Measurements from ENCODE around the gene RDX.

The RDX gene

GRCh38 chr11:110338684-110339083 lies 42.3 kb upstream of the RDX start:
- DNase-seq: no peak
- no peak overlapping the region for H2BK5ac ChIP-seq (ENCODE audit: low read depth, low read length, poor library complexity, severe bottlenecking)
- no peak overlapping the region for H3K4me3 ChIP-seq (ENCODE audit: insufficient read depth in 1 of 2, low read depth in 1 of 2, low read length in 2 of 2)
- no peak overlapping the region for H3K4me2 ChIP-seq (ENCODE audit: low read length, poor library complexity, severe bottlenecking)
- no peak overlapping the region for H2BK120ac ChIP-seq (ENCODE audit: low read depth, low read length)
- no peak overlapping the region for H4K91ac ChIP-seq (ENCODE audit: low read length)
- H2AK5ac ChIP-seq (ENCODE audit: low read length, severe bottlenecking): no peak overlapping the region
- H3K9ac ChIP-seq (ENCODE audit: low read length): no peak overlapping the region
- no peaks in the 10 kb centered on the region for H3K27me3 ChIP-seq (ENCODE audit: control insufficient read depth in 1 of 2, insufficient read depth in 1 of 2, low read length in 2 of 2)
- H2AFZ ChIP-seq (ENCODE audit: low read depth, low read length): no peak overlapping the region
- H3K23ac ChIP-seq (ENCODE audit: low read length in 2 of 2): no peak overlapping the region
- H3K9me3 ChIP-seq (ENCODE audit: control insufficient read depth, low read length): no peaks in the 10 kb centered on the region
- H3K27ac ChIP-seq (ENCODE audit: low read length, poor library complexity, severe bottlenecking): no peak overlapping the region
- no peak overlapping the region for H3K14ac ChIP-seq (ENCODE audit: low read length in 2 of 2)
- no peak overlapping the region for H4K8ac ChIP-seq (ENCODE audit: low read length)
- no peaks in the 10 kb centered on the region for H3K36me3 ChIP-seq (ENCODE audit: control insufficient read depth in 1 of 2, insufficient read depth in 2 of 2, low read depth in 1 of 2, low read length in 2 of 2)
- WGBS: 95% methylated on average over 4 of the region's 5 CpGs
- H2BK15ac ChIP-seq (ENCODE audit: low read depth, poor library complexity, severe bottlenecking): no peak overlapping the region
- H2BK12ac ChIP-seq (ENCODE audit: low read length in 2 of 2): no peak overlapping the region
- H3K79me1 ChIP-seq (replicated peaks; ENCODE audit: low read length, poor library complexity, severe bottlenecking): no peaks in the 10 kb centered on the region
- no peak overlapping the region for H3K18ac ChIP-seq (ENCODE audit: low read depth in 1 of 2, low read length in 2 of 2)
- no peak overlapping the region for H3K4ac ChIP-seq (ENCODE audit: low read depth in 1 of 2, low read length in 2 of 2)
- peaks cover 4% of the 10 kb centered on the region for H3K4me1 ChIP-seq (ENCODE audit: control insufficient read depth, insufficient read depth, low read depth, low read length)

DNA sequence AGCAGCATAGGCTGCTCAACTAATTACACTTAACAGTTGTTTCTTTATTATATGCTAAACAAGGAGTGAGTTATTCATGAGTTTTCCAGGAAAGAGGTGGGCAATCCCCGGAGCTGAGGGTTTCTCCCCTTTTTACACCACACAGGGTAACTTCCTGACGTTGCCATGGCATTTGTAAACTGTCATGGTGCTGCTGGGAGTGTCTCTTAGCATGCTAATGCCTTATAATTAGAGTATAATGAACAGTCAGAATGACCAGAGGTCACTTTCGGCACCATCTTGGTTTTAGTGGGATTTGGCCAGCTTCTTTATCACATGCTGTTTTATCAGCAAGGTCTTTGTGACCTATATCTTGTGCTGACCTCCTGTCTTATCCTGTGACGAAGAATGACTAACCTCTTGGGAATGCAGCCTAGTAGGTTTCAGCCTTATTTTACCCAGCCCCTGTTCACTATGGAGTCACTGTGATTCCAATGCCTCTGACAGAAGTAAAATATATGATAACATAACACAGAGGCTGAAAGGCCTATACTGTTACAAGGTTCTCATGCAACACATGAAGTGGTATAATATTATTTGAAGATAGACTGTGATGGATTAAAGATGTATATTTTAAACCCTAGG lies 41.3 kb upstream of the RDX start:
- no peak overlapping the region for H2BK15ac ChIP-seq (ENCODE audit: low read depth, poor library complexity, severe bottlenecking)
- H4K8ac ChIP-seq (ENCODE audit: low read length): no peak overlapping the region
- no peak overlapping the region for H3K23ac ChIP-seq (ENCODE audit: low read length in 2 of 2)
- peak overlapping the region in 1 of 2 experiments; percentile 52 for H3K18ac ChIP-seq (ENCODE audit: low read depth in 1 of 2, low read length in 2 of 2)
- H3K9ac ChIP-seq (ENCODE audit: low read length): no peak overlapping the region
- H3K4me1 ChIP-seq (ENCODE audit: control insufficient read depth, insufficient read depth, low read depth, low read length): peaks cover 4% of the 10 kb centered on the region
- no peak overlapping the region for H2BK120ac ChIP-seq (ENCODE audit: low read depth, low read length)
- H2BK12ac ChIP-seq (ENCODE audit: low read length in 2 of 2): no peak overlapping the region
- no peak overlapping the region for H2BK5ac ChIP-seq (ENCODE audit: low read depth, low read length, poor library complexity, severe bottlenecking)
- no peaks in the 10 kb centered on the region for H3K79me1 ChIP-seq (replicated peaks; ENCODE audit: low read length, poor library complexity, severe bottlenecking)
- no peak overlapping the region for H3K4ac ChIP-seq (ENCODE audit: low read depth in 1 of 2, low read length in 2 of 2)
- H3K36me3 ChIP-seq (ENCODE audit: control insufficient read depth in 1 of 2, insufficient read depth in 2 of 2, low read depth in 1 of 2, low read length in 2 of 2): no peaks in the 10 kb centered on the region
- H2AFZ ChIP-seq (ENCODE audit: low read depth, low read length): peak overlapping the region; percentile 63
- no peak overlapping the region for H3K14ac ChIP-seq (ENCODE audit: low read length in 2 of 2)
- no peak overlapping the region for H3K4me2 ChIP-seq (ENCODE audit: low read length, poor library complexity, severe bottlenecking)
- no peak overlapping the region for H3K27ac ChIP-seq (ENCODE audit: low read length, poor library complexity, severe bottlenecking)
- 64% methylated on average over 4 of the region's 4 CpGs for WGBS
- H3K4me3 ChIP-seq (ENCODE audit: insufficient read depth in 1 of 2, low read depth in 1 of 2, low read length in 2 of 2): no peak overlapping the region
- no peaks in the 10 kb centered on the region for H3K27me3 ChIP-seq (ENCODE audit: control insufficient read depth in 1 of 2, insufficient read depth in 1 of 2, low read length in 2 of 2)
- peak; percentile 20 for DNase-seq
- H3K9me3 ChIP-seq (ENCODE audit: control insufficient read depth, low read length): no peaks in the 10 kb centered on the region
- no peak overlapping the region for H2AK5ac ChIP-seq (ENCODE audit: low read length, severe bottlenecking)
- H4K91ac ChIP-seq (ENCODE audit: low read length): no peak overlapping the region

GRCh38 chr11:110336054-110336453 lies 39.6 kb upstream of the RDX start:
- H2BK120ac ChIP-seq (ENCODE audit: low read depth, low read length): no peak overlapping the region
- H3K23ac ChIP-seq (ENCODE audit: low read length in 2 of 2): no peak overlapping the region
- H3K4ac ChIP-seq (ENCODE audit: low read depth in 1 of 2, low read length in 2 of 2): no peak overlapping the region
- no peak overlapping the region for H3K4me2 ChIP-seq (ENCODE audit: low read length, poor library complexity, severe bottlenecking)
- H4K8ac ChIP-seq (ENCODE audit: low read length): no peak overlapping the region
- H3K79me1 ChIP-seq (replicated peaks; ENCODE audit: low read length, poor library complexity, severe bottlenecking): no peaks in the 10 kb centered on the region
- H3K27me3 ChIP-seq (ENCODE audit: control insufficient read depth in 1 of 2, insufficient read depth in 1 of 2, low read length in 2 of 2): no peaks in the 10 kb centered on the region
- no peak overlapping the region for H3K9ac ChIP-seq (ENCODE audit: low read length)
- H3K27ac ChIP-seq (ENCODE audit: low read length, poor library complexity, severe bottlenecking): no peak overlapping the region
- H2BK15ac ChIP-seq (ENCODE audit: low read depth, poor library complexity, severe bottlenecking): no peak overlapping the region
- H3K9me3 ChIP-seq (ENCODE audit: control insufficient read depth, low read length): peaks cover 10% of the 10 kb centered on the region
- 95% methylated on average over 2 of the region's 3 CpGs for WGBS
- H2BK5ac ChIP-seq (ENCODE audit: low read depth, low read length, poor library complexity, severe bottlenecking): no peak overlapping the region
- no peak overlapping the region for H2AFZ ChIP-seq (ENCODE audit: low read depth, low read length)
- no peaks in the 10 kb centered on the region for H3K36me3 ChIP-seq (ENCODE audit: control insufficient read depth in 1 of 2, insufficient read depth in 2 of 2, low read depth in 1 of 2, low read length in 2 of 2)
- H2AK5ac ChIP-seq (ENCODE audit: low read length, severe bottlenecking): no peak overlapping the region
- peaks cover 4% of the 10 kb centered on the region for H3K4me1 ChIP-seq (ENCODE audit: control insufficient read depth, insufficient read depth, low read depth, low read length)
- H3K18ac ChIP-seq (ENCODE audit: low read depth in 1 of 2, low read length in 2 of 2): no peak overlapping the region
- no peak for DNase-seq
- H3K4me3 ChIP-seq (ENCODE audit: insufficient read depth in 1 of 2, low read depth in 1 of 2, low read length in 2 of 2): no peak overlapping the region
- no peak overlapping the region for H4K91ac ChIP-seq (ENCODE audit: low read length)
- no peak overlapping the region for H3K14ac ChIP-seq (ENCODE audit: low read length in 2 of 2)
- H2BK12ac ChIP-seq (ENCODE audit: low read length in 2 of 2): no peak overlapping the region

GRCh38 chr11:110335358-110335757 lies 38.9 kb upstream of the RDX start:
- no peak overlapping the region for H3K4ac ChIP-seq (ENCODE audit: low read depth in 1 of 2, low read length in 2 of 2)
- H3K9ac ChIP-seq (ENCODE audit: low read length): no peak overlapping the region
- H3K23ac ChIP-seq (ENCODE audit: low read length in 2 of 2): no peak overlapping the region
- DNase-seq: no peak
- H3K14ac ChIP-seq (ENCODE audit: low read length in 2 of 2): no peak overlapping the region
- peaks cover 11% of the 10 kb centered on the region for H3K9me3 ChIP-seq (ENCODE audit: control insufficient read depth, low read length)
- no peaks in the 10 kb centered on the region for H3K36me3 ChIP-seq (ENCODE audit: control insufficient read depth in 1 of 2, insufficient read depth in 2 of 2, low read depth in 1 of 2, low read length in 2 of 2)
- no peaks in the 10 kb centered on the region for H3K27me3 ChIP-seq (ENCODE audit: control insufficient read depth in 1 of 2, insufficient read depth in 1 of 2, low read length in 2 of 2)
- H3K4me2 ChIP-seq (ENCODE audit: low read length, poor library complexity, severe bottlenecking): no peak overlapping the region
- H4K8ac ChIP-seq (ENCODE audit: low read length): no peak overlapping the region
- H2BK5ac ChIP-seq (ENCODE audit: low read depth, low read length, poor library complexity, severe bottlenecking): no peak overlapping the region
- H2BK120ac ChIP-seq (ENCODE audit: low read depth, low read length): no peak overlapping the region
- no peak overlapping the region for H4K91ac ChIP-seq (ENCODE audit: low read length)
- no peak overlapping the region for H2BK15ac ChIP-seq (ENCODE audit: low read depth, poor library complexity, severe bottlenecking)
- no peak overlapping the region for H2AK5ac ChIP-seq (ENCODE audit: low read length, severe bottlenecking)
- H2AFZ ChIP-seq (ENCODE audit: low read depth, low read length): no peak overlapping the region
- no peak overlapping the region for H3K4me3 ChIP-seq (ENCODE audit: insufficient read depth in 1 of 2, low read depth in 1 of 2, low read length in 2 of 2)
- no peak overlapping the region for H3K27ac ChIP-seq (ENCODE audit: low read length, poor library complexity, severe bottlenecking)
- H3K79me1 ChIP-seq (replicated peaks; ENCODE audit: low read length, poor library complexity, severe bottlenecking): no peaks in the 10 kb centered on the region
- H2BK12ac ChIP-seq (ENCODE audit: low read length in 2 of 2): no peak overlapping the region
- H3K18ac ChIP-seq (ENCODE audit: low read depth in 1 of 2, low read length in 2 of 2): no peak overlapping the region
- peaks cover 4% of the 10 kb centered on the region for H3K4me1 ChIP-seq (ENCODE audit: control insufficient read depth, insufficient read depth, low read depth, low read length)
- 100% methylated on average over 3 of the region's 4 CpGs for WGBS
